Activated naive CD4-positive, alpha-beta T cell treated with anti-CD3 and anti-CD28 coated beads, Interleukin-2, amount 50 U/mL, for 72 hours (primary cell): ENCODE measurements around the gene ADGRA1. TPM values are rescaled to one million over a fixed set of nuclear protein-coding genes. Genes with fewer than 3 reads are reported as not detected.
"Not testable (repeated sequence)": the region's sequence is repeated elsewhere in the genome, so short reads cannot be mapped to it uniquely, and the experiment has no call there.

Source experiments
- ATAC-seq, 2 donors: fragments of 150-1000 bp; cut with Tn5 transposase; 2 replicates each; pipeline ENCODE4 v1.10.0; 2021; ENCODE audit warnings: mild to moderate bottlenecking in 2 of 2, moderate library complexity in 2 of 2
- DNase-seq, 2 donors: peaks; one replicate each; pipeline ENCODE4 v3.0.0; 2021 to 2022; ENCODE audit warnings: low spot score in 2 of 2
- H3K27ac Mint-ChIP-seq, 2 donors: one replicate each; pipeline ENCODE4 v1.8.0; 2022; ENCODE audit warnings: mild to moderate bottlenecking in 2 of 2, mixed read lengths in 2 of 2
- H3K36me3 Mint-ChIP-seq, 2 donors: one replicate each; pipeline ENCODE4 v1.8.0; 2022; ENCODE audit warnings: mixed read lengths in 2 of 2
- H3K9me3 Mint-ChIP-seq, 2 donors: one replicate each; pipeline ENCODE4 v1.8.0; 2022; ENCODE audit warnings: mixed read lengths in 2 of 2
- total RNA-seq, 2 donors: library from RNA; stranded (reverse); gene quantifications; one replicate each; pipeline ENCODE4 v1.2.3, GENCODE V29; 2022

The ADGRA1 gene
- total RNA-seq, 2 donors from 2014 or later: not detected

- Mint-ChIP-seq H3K36me3 (no peaks in the 10 kb centered on the region), H3K9me3 (no peaks in the 10 kb centered on the region), H3K27ac (no peak overlapping the region)
- DNase-seq (no peak), ATAC-seq (no peak)
Observed at GRCh38 chr10:133164816-133165555, 77.3 kb downstream of the ADGRA1 start.

GRCh38 chr10:133165556-133166503 lies 78.1 kb downstream of the ADGRA1 start:
- Mint-ChIP-seq H3K27ac (no peak overlapping the region), H3K36me3 (no peaks in the 10 kb centered on the region), H3K9me3 (no peaks in the 10 kb centered on the region)
- no peak for DNase-seq
- ATAC-seq: no peak

GRCh38 chr10:133166504-133166827 lies 78.7 kb downstream of the ADGRA1 start:
- Mint-ChIP-seq H3K9me3 (no peaks in the 10 kb centered on the region), H3K36me3 (no peaks in the 10 kb centered on the region), H3K27ac (no peak overlapping the region)
- DNase-seq: no peak
- no peak for ATAC-seq

- DNase-seq (no peak), ATAC-seq (no peak)
- Mint-ChIP-seq H3K27ac (no peak overlapping the region), H3K9me3 (no peaks in the 10 kb centered on the region), H3K36me3 (no peaks in the 10 kb centered on the region)
Observed at GRCh38 chr10:133166828-133167692, 79.3 kb downstream of the ADGRA1 start.

GRCh38 chr10:133167693-133168616 lies 80.2 kb downstream of the ADGRA1 start:
- no peak for ATAC-seq
- no peaks in the 10 kb centered on the region for H3K36me3 Mint-ChIP-seq
- no peaks in the 10 kb centered on the region for H3K9me3 Mint-ChIP-seq
- no peak for DNase-seq
- H3K27ac Mint-ChIP-seq: no peak overlapping the region

- Mint-ChIP-seq H3K36me3 (no peaks in the 10 kb centered on the region), H3K9me3 (no peaks in the 10 kb centered on the region), H3K27ac (no peak overlapping the region)
- ATAC-seq (no peak), DNase-seq (no peak)
Observed at GRCh38 chr10:133168617-133169031, 80.9 kb downstream of the ADGRA1 start.

- H3K9me3 Mint-ChIP-seq: peaks cover 1 to 3% of the 10 kb centered on the region in 2 donors
- ATAC-seq (no peak), DNase-seq (no peak)
- no peaks in the 10 kb centered on the region for H3K36me3 Mint-ChIP-seq
- peak overlapping the region in 1 of 2 donors; percentile 76 for H3K27ac Mint-ChIP-seq
Observed at GRCh38 chr10:133169173-133169947, 81.6 kb downstream of the ADGRA1 start.

GRCh38 chr10:133170092-133170491 lies 82.4 kb downstream of the ADGRA1 start:
- Mint-ChIP-seq H3K36me3 (no peaks in the 10 kb centered on the region), H3K27ac (peak overlapping the region in 1 of 2 donors; percentile 76)
- no peak for ATAC-seq

GRCh38 chr10:133173860-133174640 lies 86.3 kb downstream of the ADGRA1 start:
- peak overlapping the region in 1 of 2 donors; percentile 38 for H3K27ac Mint-ChIP-seq
- ATAC-seq (no peak), DNase-seq (peak in 1 of 2 donors; percentile 45)
- H3K9me3 Mint-ChIP-seq: peaks cover 18 to 23% of the 10 kb centered on the region in 2 donors
- H3K36me3 Mint-ChIP-seq: peaks cover 0 to 10% of the 10 kb centered on the region in 2 donors

More at GRCh38 chr10:133170092-133170491, 82.4 kb downstream of the ADGRA1 start:
- H3K9me3 Mint-ChIP-seq: peaks cover 6% of the 10 kb centered on the region in 2 donors
- no peak for DNase-seq

- no peak for ATAC-seq
- Mint-ChIP-seq H3K27ac (no peak overlapping the region), H3K36me3 (peaks cover 0 to 10% of the 10 kb centered on the region in 2 donors), H3K9me3 (peaks cover 18 to 23% of the 10 kb centered on the region in 2 donors)
- DNase-seq: no peak
Observed at GRCh38 chr10:133174689-133175263, 87.1 kb downstream of the ADGRA1 start.

- DNase-seq, ATAC-seq, H3K27ac Mint-ChIP-seq: not testable (repeated sequence)
- H3K36me3 Mint-ChIP-seq: peaks cover 0 to 10% of the 10 kb centered on the region in 2 donors
- H3K9me3 Mint-ChIP-seq: peaks cover 18 to 23% of the 10 kb centered on the region in 2 donors
Observed at GRCh38 chr10:133175624-133176023, 87.9 kb downstream of the ADGRA1 start.

GRCh38 chr10:133176546-133176945 lies 88.8 kb downstream of the ADGRA1 start:
- H3K27ac Mint-ChIP-seq: no peak overlapping the region
- no peak for ATAC-seq
- peaks cover 0 to 10% of the 10 kb centered on the region in 2 donors for H3K36me3 Mint-ChIP-seq
- DNase-seq: no peak
- H3K9me3 Mint-ChIP-seq: peaks cover 18 to 23% of the 10 kb centered on the region in 2 donors

- ATAC-seq (no peak), DNase-seq (no peak)
- peaks cover 18 to 23% of the 10 kb centered on the region in 2 donors for H3K9me3 Mint-ChIP-seq
- H3K27ac Mint-ChIP-seq: no peak overlapping the region
- H3K36me3 Mint-ChIP-seq: peaks cover 0 to 10% of the 10 kb centered on the region in 2 donors
Observed at GRCh38 chr10:133177380-133178157, 89.8 kb downstream of the ADGRA1 start.
